ENCODE data around the gene PARD3. TPM values are rescaled to one million over a fixed set of nuclear protein-coding genes. Genes with fewer than 3 reads are reported as not detected.
A peak's percentile ranks its signal among the peaks of the same experiment; 100 is the strongest.

Gene PARD3
- polyA plus RNA-seq, 2 of the 4 experiments (the other 2 are of a cell fraction) = 110 to 200 TPM

DNA sequence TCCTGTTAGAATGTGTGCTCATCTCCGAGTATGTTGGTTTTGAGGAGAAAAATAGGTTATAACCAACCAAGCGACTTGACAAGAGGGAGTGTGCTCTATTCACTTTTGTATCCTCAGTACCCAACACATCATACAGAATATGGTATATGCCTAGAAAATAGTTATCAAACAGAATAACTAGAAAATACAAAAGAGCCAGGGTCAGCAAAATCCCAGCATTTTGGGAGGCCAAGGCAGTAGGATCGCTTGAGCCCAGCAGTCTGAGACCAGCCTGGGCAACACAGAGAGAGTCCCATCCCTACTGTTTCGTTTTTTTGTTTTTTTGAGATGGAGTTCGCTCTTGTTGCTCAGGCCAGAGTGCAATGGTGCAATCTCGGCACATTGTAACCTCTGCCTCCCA, 257.9 kb downstream of the PARD3 start:
- no peak for FAIRE-seq
- 91% methylated on average over 6 of the region's 6 CpGs for WGBS (ENCODE audit: missing lambda C conversion rate)
- Histone ChIP-seq H3K4me1 (peaks cover 33% of the 10 kb centered on the region), H3K9me3 (no peaks in the 10 kb centered on the region), H3K4me2 (peak overlapping the region; percentile 97), H3K4me3 (no peak overlapping the region), H3K27ac (peak overlapping the region; percentile 89 to 94)
- DNase-seq (ENCODE audit: low read depth in 1 of 2, low spot score in 1 of 2) = no peak
- ChIA-PET POLR2A (no interaction called here), CTCF (interaction anchor here (0.6 to 2.1 kb wide), 5 partner anchors 22 to 81 kb away, joined by 3 to 8 read pairs (median 5); no protein-coding TSS in a partner anchor)
- TF ChIP-seq, protein P1, sequence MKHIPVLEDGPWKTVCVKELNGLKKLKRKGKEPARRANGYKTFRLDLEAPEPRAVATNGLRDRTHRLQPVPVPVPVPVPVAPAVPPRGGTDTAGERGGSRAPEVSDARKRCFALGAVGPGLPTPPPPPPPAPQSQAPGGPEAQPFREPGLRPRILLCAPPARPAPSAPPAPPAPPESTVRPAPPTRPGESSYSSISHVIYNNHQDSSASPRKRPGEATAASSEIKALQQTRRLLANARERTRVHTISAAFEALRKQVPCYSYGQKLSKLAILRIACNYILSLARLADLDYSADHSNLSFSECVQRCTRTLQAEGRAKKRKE (CRISPR knock-in tag; IDR thresholded peaks at IDR 0.05; ENCODE audit: low read depth) = no peak
- TF ChIP-seq MAFK (IDR thresholded peaks at IDR 0.05; ENCODE audit: partially characterized antibody) = peak; percentile 62
- ATAC-seq = peak in 1 of 2 experiments; percentile 3; a peak in 1 of 6 replicates

DNA sequence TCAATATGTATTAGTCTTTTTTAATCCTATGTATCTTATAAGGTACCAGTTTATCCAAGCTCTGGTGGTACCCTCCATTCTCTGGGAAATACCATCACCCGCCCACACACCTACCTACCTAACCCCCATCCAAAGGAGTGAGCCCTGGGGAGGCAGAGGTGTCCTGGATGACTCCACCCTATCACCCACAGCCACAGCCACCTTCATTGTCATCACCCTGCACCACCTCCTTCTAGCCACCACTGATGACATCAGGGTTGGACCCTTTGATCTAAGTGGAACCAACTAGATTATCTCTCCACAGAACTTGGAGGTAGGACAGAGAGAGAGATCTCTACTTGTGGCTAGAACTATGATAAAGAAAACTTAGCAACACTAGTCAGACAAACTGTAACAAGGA, 259.4 kb downstream of the PARD3 start:
- Histone ChIP-seq H3K4me1 (peaks cover 33% of the 10 kb centered on the region), H3K9me3 (no peaks in the 10 kb centered on the region), H3K4me3 (peak overlapping the region; percentile 49), H3K4me2 (peak overlapping the region; percentile 97), H3K27ac (peak overlapping the region; percentile 89 to 94)
- POLR2A ChIA-PET = interaction anchor here (0.8 to 1.5 kb wide), 2 partner anchors 16 to 25 kb away, joined by 4 to 7 read pairs; no protein-coding TSS in a partner anchor
- CTCF ChIA-PET = interaction anchor here (1.1 to 1.5 kb wide), 3 partner anchors 31 to 83 kb away, joined by 3 to 6 read pairs (median 3); no protein-coding TSS in a partner anchor
- peak; percentile 51 to 71 for DNase-seq (ENCODE audit: low read depth in 1 of 2, low spot score in 1 of 2)
- FAIRE-seq = no peak
- 80% methylated on average over 1 of the region's 1 CpG for WGBS (ENCODE audit: missing lambda C conversion rate)
- peak; percentile 77 to 88 for ATAC-seq
- TF ChIP-seq BHLHE40 (IDR thresholded peaks at IDR 0.05; ENCODE audit: low read depth, low read length) = no peak
- no peak for TF ChIP-seq JUNB (IDR thresholded peaks at IDR 0.05)
- TF ChIP-seq, protein P1 (CRISPR knock-in tag; IDR thresholded peaks at IDR 0.05; ENCODE audit: low read depth) = no peak
- TF ChIP-seq TFCP2L1 (CRISPR knock-in tag; IDR thresholded peaks at IDR 0.05) = no peak
- TF ChIP-seq MAZ (IDR thresholded peaks at IDR 0.05; ENCODE audit: borderline replicate concordance, low read depth, low read length) = no peak
- TF ChIP-seq, protein P2, sequence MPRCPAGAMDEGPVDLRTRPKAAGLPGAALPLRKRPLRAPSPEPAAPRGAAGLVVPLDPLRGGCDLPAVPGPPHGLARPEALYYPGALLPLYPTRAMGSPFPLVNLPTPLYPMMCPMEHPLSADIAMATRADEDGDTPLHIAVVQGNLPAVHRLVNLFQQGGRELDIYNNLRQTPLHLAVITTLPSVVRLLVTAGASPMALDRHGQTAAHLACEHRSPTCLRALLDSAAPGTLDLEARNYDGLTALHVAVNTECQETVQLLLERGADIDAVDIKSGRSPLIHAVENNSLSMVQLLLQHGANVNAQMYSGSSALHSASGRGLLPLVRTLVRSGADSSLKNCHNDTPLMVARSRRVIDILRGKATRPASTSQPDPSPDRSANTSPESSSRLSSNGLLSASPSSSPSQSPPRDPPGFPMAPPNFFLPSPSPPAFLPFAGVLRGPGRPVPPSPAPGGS (IDR thresholded peaks at IDR 0.05) = no peak
- TF ChIP-seq NFE2L2 (conservative IDR thresholded peaks at IDR 0.05; ENCODE audit: low read length) = no peak
- no peak for TF ChIP-seq FOSL2 (IDR thresholded peaks at IDR 0.05)
- TF ChIP-seq FOSL2 (CRISPR knock-in tag; IDR thresholded peaks at IDR 0.05) = no peak
- no peak for TF ChIP-seq KDM5A (IDR thresholded peaks at IDR 0.05)
- TF ChIP-seq FOSB (CRISPR knock-in tag; IDR thresholded peaks at IDR 0.05) = no peak
- TF ChIP-seq EHMT2 (IDR thresholded peaks at IDR 0.05; ENCODE audit: low read depth) = no peak

DNA sequence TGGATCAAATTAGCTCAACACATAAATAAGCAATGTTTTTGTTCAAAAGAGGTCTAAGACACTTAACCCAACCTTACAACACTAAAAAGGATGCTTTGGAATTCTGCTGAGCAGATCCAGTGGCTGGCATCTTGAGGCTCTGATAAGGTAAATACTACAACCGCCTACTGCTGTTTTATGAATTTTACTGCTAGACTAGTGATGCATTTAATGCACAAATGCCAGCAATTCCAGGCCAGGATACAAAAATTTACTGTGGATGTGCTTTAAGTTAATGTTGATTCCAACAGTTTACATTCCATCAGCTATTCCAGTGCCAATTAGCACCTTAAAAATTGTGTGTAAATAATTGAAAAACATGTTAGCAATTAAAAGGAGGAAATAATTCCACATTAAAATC, 261.3 kb downstream of the PARD3 start:
- H3K4me2 ChIP-seq = no peak overlapping the region
- WGBS (ENCODE audit: missing lambda C conversion rate) = 77% methylated on average over 1 of the region's 1 CpG
- peaks cover 42% of the 10 kb centered on the region for H3K4me1 ChIP-seq
- FAIRE-seq = no peak
- TF ChIP-seq EHMT2 (IDR thresholded peaks at IDR 0.05; ENCODE audit: low read depth) = no peak
- TF ChIP-seq, protein P3, sequence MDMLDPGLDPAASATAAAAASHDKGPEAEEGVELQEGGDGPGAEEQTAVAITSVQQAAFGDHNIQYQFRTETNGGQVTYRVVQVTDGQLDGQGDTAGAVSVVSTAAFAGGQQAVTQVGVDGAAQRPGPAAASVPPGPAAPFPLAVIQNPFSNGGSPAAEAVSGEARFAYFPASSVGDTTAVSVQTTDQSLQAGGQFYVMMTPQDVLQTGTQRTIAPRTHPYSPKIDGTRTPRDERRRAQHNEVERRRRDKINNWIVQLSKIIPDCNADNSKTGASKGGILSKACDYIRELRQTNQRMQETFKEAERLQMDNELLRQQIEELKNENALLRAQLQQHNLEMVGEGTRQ (IDR thresholded peaks at IDR 0.05) = no peak
- TF ChIP-seq, protein P4, sequence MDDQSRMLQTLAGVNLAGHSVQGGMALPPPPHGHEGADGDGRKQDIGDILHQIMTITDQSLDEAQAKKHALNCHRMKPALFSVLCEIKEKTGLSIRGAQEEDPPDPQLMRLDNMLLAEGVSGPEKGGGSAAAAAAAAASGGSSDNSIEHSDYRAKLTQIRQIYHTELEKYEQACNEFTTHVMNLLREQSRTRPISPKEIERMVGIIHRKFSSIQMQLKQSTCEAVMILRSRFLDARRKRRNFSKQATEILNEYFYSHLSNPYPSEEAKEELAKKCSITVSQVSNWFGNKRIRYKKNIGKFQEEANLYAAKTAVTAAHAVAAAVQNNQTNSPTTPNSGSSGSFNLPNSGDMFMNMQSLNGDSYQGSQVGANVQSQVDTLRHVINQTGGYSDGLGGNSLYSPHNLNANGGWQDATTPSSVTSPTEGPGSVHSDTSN (IDR thresholded peaks at IDR 0.05) = no peak
- no peak for TF ChIP-seq TP53 (CRISPR knock-in tag; IDR thresholded peaks at IDR 0.05)
- no peak for TF ChIP-seq ESRRA (IDR thresholded peaks at IDR 0.05; ENCODE audit: borderline replicate concordance, low read length)
- TF ChIP-seq RAD21 (conservative IDR thresholded peaks at IDR 0.05 in 1 of 2, IDR thresholded peaks at IDR 0.05 in 1 of 2) = no peak
- TF ChIP-seq, protein P1 (CRISPR knock-in tag; IDR thresholded peaks at IDR 0.05; ENCODE audit: low read depth) = no peak
- TF ChIP-seq, protein P5, sequence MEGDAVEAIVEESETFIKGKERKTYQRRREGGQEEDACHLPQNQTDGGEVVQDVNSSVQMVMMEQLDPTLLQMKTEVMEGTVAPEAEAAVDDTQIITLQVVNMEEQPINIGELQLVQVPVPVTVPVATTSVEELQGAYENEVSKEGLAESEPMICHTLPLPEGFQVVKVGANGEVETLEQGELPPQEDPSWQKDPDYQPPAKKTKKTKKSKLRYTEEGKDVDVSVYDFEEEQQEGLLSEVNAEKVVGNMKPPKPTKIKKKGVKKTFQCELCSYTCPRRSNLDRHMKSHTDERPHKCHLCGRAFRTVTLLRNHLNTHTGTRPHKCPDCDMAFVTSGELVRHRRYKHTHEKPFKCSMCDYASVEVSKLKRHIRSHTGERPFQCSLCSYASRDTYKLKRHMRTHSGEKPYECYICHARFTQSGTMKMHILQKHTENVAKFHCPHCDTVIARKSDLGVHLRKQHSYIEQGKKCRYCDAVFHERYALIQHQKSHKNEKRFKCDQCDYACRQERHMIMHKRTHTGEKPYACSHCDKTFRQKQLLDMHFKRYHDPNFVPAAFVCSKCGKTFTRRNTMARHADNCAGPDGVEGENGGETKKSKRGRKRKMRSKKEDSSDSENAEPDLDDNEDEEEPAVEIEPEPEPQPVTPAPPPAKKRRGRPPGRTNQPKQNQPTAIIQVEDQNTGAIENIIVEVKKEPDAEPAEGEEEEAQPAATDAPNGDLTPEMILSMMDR (IDR thresholded peaks at IDR 0.05) = no peak
- no peak for TF ChIP-seq JUNB (IDR thresholded peaks at IDR 0.05)
- H3K4me3 ChIP-seq = no peak overlapping the region
- DNase-seq (ENCODE audit: low read depth in 1 of 2, low spot score in 1 of 2) = no peak
- no peaks in the 10 kb centered on the region for H3K9me3 ChIP-seq
- ChIA-PET CTCF (no interaction called here), POLR2A (no interaction called here)
- ATAC-seq = no peak
- H3K27ac ChIP-seq = peak overlapping the region in 1 of 2 experiments; percentile 30; a peak in 3 of 6 replicates

Data from A549 (cell line).